Stimulated activated CD4-positive, alpha-beta T cell treated with anti-CD3 and anti-CD28 coated beads, Interleukin-1b, Interleukin-23, amount 100 ng/mL, for 48 hours (primary cell): ENCODE data around the gene GABBR2.

Source experiments
- DNase-seq: peaks from one replicate; pipeline ENCODE4 v3.0.0-alpha.2; 2020

Gene GABBR2

DNA sequence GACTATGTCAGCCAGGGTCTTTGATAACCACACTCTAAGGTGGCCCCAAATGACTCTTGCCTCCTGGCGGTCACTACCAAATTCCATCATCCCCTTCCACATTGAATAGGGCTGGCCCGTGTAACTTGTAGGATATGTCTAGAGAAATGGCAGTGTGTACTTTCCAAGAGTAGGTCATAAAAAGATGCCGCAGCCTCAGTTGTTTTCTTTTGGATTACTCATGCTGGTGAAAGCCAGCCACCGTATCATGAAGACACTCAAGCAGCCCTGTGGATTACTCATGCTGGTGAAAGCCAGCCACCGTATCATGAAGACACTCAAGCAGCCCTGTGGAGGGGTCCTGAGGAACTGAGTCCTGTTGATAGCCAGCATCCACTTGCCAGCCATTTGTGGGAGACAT, 281.2 kb downstream of the GABBR2 start:
- no peak for DNase-seq

DNA sequence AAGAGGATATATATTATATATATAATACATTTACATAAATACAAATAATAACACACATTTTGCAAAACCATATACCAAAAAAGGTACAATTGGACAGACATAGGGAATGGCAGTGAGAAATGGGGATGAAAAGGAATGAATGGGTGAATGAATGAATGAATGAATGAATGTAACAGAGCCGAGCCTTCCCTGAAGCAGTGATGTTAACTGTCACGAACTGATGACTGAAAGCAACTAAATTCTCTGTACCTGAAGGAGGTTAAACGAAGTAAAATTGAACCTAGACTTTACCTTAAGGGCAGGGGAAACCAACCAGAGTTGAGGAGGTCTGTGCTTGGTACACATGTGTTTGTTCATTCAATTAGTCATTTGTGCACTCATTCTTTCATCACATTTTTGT, 283.7 kb downstream of the GABBR2 start:
- DNase-seq, result no peak

DNA sequence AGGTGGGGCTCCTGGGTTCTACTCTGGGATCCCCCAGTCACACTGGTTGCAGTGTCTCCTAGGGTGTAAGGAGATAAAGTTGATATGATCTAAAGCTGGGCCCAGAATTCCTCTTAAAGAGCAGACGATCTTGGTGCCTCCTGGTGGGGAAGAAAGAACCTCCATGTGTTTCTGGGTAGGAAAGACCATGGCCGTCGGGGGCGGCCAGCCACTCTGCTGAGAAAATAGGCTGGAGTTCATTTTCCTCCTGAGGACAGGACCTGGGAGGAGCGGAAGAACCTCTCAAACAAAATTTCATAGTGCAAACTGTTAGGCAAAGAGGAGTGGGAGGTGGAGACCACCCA, 289.5 kb downstream of the GABBR2 start:
- no peak for DNase-seq

DNA sequence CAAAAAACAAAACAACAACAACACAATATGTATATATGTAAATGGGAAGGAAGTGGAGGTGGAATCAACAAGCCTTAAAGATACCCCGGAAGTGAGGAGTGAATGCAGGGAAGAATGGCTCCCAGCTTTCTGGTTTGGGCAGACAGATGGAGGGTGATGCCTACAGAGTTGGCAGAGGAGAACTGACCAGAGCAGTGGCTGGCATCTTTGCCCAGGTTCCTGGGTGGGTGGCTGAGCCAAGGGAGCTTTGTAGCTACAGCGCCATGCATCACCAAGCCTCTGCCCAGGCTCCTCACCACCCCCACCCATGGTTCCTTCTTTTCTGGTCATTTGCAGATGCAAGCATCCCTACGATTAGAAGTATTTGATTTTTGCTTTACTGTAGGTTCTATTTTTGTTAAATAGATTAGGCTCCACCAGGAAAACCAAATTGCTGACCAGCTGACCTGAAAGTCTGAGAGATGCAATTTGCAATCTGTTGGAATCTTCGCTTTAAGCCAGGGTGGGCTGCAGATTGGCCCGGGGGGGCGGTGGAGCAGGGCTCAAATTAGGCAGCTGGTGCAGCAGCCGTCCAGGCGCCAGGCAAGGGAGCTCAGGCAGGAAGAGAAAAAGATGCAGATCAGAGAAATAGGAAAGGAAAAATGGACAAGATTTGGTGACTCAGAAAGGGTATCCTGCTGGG, 290.0 kb downstream of the GABBR2 start:
- no peak for DNase-seq

DNA sequence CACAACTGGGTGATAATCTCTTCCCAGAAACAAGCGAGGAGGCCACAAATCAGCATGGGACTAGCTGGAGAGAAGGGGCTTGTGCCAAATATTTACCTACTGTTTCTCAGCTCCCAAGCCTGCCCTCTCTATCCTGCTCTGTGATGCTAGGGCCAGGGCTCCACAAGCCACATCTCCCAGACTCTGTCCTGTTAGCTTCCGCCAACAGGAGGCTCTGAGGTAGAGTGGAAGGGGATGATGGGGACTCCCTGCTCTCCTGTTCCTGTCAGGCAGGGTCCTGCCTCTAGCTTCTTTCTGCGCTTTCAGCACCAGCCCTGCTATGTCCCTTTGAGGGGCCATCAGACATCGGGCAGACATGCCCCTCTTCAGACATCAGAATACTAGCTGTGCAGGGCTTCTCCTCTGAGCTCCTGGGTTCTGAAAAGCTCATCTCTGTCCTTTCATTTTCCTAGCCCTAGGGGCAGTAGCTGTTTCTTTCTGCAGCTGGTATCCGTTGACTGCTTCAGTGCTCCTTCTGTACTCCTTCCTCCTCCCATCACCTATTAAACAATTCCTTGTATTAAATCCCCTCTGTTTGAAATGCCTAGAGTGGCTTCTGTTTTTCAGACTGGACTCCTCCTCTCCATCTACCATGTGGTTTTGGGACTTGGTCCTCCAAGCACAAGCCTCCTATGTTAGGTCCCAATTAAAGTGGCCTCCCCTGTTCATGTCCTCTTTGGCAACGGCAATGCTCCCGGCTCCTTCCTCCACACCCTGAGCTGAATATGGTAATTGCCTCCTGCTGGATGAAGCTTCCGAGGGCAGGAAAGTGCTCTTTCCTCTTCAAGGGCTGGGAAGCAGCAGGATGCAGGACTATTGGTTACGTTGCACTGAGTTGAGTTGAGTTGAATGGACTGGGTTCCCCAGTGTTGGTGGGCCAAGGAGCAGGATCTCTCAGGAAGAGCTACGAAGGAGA, 292.2 kb downstream of the GABBR2 start:
- no peak for DNase-seq

DNA sequence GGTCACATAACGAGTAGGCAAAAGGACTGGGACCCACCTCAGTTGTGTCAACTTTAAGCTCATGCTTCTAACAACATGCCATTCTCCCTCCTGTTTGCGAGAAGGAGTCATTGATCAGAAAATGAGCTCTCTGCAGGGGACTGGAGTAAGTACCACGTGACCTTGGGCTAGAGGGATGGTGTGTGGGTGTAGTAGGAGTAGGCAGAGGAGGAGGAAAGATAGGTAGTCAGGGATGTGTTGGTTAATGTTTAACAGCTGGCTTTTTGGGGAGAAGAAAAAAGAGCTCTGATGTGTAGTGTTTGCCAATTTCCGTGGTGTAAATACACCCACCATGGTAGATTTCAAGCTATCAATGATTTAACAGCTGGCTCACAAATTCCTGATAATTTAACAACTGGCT, 293.0 kb downstream of the GABBR2 start:
- DNase-seq, result no peak

DNA sequence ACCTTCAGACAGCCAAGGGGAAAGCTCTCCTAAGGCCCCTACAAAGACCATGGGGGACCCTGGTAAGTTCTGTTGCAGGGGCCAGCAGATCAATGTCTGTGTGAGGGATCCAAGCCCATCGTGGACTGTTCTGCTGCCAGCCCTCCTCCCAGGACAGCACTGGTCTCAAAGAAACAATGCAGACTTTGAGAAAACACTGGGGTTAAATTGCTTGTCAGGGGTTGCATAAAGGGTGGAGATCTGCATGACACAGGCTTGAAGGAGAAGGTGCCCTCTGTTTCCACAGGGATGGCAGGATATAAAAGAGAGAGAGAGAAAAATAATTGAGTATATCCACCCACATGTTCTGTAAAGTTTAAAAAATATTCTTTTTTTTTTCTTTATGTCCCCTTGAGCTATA, 295.7 kb downstream of the GABBR2 start:
- DNase-seq, result no peak

DNA sequence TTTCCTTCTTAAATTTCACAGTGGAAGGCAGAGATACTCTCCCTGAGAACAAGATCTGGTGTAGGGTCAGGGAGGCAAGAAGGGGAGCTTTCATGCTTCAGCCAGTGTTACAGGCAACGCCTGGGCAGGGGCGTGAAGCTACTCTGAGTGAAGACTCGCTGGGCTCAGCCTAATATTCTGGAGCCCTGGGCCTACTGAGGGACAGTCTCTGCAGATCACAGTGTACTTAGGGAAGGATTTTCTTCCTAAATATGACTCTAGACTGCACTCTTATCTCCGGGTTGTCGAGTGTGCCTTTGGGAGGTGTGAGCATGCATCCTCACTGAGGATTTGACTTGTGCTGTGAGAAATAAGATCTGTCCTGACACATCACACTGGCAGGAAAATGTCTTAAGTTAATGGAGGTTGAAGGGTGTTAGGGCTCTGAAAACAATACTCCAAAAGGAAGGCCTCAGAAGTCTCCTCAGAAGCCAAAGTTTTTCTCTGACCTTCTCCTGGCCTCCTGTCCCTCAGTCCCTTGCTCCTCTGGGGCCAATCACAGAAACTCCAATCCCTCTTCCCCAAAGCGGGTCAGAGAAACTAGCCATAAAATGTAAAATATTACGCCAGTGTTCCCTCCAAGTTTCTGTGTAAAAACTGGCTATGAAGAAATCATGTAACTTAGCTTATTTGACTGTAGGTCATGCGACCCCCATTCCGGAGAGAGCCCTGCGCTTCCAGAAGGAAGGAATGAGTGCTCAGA, 296.5 kb downstream of the GABBR2 start:
- DNase-seq, result no peak

DNA sequence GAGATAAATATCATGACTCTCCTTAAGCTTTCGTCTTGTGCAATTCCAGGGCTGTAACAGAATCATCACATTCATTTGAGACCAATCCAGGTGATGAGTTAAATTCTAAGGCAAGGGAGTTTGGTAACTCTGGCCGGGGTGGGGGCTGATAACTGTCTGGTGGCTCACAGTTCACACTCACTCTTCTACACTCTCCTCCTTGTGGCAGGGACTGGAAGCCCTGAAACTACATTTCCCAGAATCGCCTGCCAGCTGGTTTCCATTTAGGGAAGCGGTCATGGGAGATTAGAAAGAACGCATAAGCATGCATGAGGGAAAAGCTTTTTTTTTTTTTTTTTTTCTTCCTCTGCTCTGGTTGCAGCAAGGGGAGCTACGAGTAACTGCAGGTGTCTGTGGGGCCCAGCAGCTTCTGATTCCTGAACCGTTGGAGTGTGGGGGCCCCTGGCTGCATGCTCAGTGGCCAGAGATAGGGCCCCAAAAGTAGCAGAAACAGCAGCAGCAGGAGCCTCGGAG, 298.5 kb downstream of the GABBR2 start:
- no peak for DNase-seq

DNA sequence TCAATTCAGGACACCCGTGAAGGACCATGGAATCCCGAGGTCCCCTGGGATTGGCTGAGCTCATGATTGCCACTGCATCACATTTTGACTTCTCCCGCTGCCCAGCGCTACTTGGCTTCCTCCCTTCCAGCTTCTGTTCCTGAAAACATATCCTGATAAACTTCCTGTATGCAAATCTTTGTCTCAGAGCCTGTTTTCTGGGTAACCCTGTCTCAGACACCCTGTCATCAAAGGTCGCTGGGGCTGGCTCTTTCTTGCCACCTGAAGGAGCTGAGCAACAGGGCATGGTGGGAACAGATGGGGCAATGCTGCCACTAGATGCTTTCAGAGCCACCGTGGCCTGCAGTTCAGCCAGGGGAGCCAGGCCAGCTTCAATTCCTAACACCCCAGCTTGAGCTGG, 299.0 kb downstream of the GABBR2 start:
- DNase-seq, result no peak

DNA sequence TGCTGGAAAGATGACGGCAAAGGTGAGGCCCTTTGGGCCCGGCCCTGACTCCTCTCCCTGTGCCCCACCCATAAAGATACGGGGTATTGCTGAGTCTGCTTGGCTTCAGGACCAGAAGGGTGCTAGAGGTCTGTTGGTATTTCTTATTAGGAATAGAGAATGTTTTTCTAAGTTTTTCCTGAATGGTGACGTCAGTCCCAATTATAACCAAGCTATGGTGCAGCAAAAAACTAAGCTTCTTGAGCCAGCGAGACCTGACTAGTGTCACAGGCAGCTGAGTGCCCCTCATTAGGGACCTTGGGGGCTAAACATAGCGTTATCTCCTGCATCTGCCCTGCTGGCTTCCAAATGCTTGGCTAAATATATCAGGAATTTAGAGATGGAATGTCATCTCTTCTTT, 302.3 kb downstream of the GABBR2 start:
- DNase-seq, result no peak

DNA sequence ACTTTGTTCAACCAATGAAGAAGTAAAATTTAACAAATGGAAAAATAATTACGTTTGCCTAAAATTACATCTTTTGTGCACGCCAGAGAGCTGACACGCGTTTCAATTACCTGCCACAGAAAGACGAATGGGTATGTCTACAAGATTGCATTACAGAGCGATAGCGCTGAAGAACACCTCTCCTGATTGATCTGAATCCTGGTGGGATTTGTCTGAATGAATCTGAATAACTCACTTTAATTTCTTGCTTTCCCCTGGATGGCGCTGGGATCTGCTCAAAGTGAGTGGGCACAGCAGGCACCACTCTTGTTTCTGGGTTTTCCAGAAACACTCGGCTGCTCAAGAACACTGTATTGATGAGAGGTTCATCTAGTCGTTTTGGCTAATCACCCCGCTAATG, 304.5 kb downstream of the GABBR2 start:
- DNase-seq, result no peak

DNA sequence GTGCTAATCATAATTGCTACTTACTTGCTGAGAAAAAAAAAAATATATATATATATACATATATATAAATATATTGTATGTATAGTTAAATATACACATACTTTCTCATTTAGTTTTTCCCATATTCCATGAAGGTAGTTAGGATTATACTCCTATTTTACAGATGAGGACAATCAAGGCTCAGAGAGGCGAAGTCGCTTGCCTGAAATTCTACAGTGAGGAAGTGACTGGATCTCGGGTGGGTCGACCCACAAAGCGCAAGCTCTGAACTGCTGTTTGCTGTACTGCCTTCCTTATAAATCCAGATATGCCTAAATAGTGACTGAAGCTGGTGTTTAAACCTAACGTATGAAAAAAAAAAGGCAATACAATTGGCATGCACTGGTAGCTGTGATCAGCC, 305.0 kb downstream of the GABBR2 start:
- DNase-seq, result no peak

DNA sequence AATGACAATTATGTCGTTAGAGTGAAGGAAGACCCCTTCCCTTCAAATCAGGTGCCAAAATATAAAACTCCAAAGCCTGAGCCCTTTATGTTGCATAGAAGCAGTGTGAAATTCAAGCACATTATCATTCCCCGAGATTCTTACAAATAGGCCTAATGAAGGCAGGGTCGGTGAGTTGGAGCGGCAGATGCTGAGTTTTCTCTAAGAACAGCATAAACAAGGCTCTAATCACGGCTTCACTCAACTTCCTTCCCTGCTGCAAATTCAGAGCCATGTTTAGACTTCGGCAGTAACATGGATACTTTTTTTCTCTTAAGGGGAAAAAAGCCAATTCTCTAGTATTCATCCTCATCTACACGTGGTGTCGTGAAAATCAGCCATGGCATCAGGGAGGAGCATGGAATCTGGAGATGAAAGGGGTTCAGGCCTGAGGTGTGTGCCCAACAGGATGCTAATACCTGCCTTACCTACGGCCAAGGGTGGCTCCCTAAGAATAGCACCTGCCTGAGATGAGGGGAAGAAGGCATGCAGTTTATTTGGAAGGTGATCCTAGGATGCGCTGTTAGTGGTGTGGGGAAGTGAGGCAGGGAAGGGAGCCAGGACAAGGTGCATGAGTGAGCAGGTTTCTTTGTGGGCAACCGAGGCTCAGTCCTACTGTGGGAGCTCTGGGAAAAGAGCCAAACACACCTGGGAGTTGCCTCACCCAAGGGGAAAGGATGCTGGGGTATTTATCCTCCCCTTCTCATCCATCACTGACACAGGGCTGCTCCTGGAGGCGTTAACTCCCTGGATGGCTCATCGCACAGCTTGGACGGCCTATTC, 306.5 kb downstream of the GABBR2 start:
- DNase-seq, result no peak

DNA sequence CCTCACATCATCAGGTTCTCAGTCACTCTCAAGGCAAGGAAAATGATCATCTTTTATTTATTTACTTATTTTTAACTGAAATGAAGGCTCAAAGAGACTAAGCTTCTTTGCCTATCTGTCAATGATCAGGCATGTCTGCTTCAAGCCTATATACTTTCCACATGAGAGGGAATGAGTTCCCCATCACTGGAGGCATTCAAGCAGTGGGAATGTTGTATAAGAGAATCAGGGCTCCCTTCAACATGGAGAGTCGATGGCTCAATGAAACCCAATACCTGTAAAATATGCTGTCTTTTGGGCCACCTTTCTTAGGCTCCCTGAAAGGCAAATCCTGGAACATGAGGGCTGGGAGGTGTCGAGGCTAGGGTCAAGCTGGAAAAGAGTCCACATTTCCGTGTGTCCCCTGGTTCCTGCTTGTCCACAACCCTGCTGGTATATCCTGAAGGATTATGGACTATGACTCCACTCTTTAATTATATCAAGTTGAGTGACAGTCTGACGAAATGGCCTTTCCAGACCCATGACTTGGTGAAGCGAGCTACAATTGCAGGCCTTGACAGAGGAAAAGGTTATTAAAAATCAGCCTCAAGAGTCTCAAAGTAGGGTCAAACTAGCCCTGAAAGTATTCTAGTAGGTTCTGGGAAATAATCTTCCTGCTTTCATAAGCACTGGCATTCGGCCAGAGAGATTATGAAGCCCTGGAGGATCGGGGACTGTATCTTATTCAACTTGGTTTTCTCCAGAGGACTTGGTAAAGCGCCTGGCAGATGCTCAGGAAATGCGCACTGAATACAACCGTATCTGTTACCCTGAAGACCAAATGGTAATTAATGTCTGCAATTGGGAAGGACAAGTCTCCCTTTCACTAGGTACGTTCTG, 307.4 kb downstream of the GABBR2 start:
- no peak for DNase-seq

DNA sequence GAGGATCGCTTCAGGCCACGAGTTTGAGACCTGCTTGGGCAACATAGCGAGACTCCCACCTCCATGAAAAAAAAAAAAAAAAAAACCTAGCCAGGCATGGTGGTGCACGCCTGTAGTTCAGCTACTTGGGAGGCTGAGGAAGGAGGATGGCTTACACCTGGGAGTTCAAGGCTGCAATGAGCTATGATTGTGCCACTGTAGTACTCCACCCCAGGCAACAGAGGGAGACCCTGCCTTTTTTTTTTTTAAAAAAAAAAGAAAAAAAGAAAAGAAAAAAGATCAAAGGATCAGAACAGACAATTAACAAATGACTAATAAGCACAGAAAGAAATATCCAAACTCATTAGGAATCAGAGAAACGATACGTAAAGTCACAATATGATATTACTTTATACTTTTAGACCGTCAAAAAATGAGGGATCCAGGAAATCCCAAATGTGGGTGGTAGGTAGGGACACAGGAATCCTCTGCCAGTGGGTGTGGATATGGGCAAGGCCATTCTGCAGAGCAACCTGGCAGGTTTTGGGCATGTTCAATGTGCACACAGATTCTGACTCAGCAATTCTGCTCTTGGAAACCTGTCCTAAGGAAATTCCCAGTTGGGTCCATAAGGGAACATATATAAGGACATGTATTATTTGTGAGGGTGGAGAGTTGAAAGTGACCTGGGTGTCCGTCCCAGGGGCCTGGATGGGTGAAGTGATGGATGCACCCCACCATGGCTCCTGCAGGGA, 308.6 kb downstream of the GABBR2 start:
- DNase-seq, result no peak

DNA sequence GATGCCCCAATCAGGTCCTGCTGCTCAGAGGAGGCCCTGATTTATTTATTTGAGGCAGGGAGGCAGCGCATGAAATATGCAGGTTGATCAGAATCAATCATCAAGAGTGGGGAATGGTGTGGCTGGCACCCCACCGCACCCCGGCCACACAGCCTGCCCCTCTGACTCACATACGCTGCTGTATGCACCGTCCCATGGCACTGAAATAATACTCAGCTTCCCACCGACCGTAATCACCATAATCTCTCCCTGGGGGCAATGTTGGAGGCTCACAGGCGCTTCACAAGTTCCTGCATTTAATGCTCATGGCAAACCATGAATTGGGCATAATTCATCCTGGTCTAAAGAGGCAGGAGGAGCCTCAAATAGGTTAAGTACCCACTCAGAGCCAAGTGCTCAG, 312.1 kb downstream of the GABBR2 start:
- no peak for DNase-seq

DNA sequence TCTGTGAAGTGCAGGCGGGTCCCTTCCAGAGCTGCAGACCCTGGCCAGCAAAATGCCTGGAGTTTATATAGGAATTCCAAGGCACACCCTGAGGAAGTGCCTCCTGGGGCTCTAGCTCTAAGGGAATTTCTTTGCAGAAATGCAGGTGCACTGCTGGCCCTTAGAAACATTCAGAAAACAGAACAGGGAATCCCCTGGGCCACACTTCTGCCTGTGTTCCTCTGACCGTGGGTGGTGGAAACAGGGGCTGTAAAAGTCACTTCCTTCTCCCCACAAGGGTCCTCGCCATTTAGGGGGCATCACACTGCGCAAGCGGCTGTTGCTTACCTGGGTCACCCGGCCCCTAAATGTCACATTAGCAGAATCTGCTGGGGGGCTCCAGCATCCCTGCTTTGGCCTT, 312.5 kb downstream of the GABBR2 start:
- no peak for DNase-seq

DNA sequence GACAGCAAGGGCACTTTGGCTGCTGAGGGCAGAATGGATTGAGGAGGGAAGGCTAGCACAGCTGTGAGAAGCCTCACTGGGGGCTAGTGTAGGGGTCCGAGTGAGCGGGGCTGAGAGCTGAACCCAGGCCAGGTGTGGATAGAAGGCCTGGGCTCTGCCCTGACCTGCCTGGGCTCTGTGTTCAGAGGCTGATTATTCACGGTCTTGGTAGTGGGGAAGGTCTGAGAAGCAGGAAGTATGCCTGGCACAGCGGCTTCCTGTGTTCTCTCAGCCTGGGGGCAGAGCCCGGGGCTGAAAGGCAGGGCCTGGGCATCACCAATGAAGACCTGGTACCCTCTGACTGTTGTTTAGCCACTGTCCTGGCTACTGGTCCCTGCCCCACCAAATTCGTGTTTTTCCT, 316.9 kb downstream of the GABBR2 start:
- DNase-seq, result no peak

DNA sequence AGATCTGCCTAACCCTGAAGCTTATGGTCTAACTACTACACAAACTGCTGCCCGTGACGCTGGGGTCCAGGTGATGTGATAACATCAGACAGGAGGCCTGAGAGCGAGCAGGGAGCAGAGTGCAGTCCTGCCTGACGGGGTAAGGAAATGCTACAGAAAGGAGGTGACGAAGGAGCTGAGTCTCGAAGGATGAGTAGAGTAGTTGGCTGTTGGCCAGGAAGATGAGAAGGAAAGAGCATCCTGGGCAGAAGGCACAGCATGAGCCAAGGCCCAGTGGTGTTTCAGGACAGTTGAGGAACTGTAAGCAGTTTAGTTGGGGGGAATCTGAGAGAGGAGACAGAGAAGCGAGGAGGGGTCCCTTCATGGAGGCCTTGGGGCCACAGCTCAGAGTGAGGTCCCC, 317.3 kb downstream of the GABBR2 start:
- DNase-seq, result no peak

DNA sequence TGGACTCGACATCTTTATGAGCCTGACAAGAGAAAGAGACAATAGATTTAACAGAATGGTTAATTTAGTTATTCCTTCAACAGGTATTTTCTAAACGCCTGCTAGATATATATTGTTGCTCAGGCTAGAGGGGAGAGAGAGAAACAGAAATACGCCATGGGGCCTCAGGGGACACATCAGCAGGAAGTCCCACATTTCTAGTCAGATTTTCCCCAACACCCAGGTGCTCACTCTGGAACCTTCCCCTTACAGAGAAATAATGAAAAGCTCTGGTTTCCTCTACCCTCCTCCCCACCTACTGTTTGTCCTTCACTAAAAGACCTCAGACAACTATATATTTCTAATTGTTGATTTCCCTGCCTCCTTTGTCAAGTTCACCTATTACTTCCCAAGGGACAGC, 323.0 kb downstream of the GABBR2 start:
- DNase-seq, result no peak
